ENCODE results near the gene PDSS2. TPM values are rescaled to one million over a fixed set of nuclear protein-coding genes. Genes with fewer than 3 reads are reported as not detected.
A peak's percentile ranks its signal among the peaks of the same experiment; 100 is the strongest.

PDSS2 gene
- total RNA-seq, 1 experiment from 2014 or later = 16.3 TPM

GRCh38 chr6:107491760-107492660 lies 32.6 kb upstream of the PDSS2 start:
- Histone ChIP-seq H3K9ac (ENCODE audit: low read length) (peak overlapping the region; percentile 87), H3K4me1 (ENCODE audit: low read length) (peaks cover 64% of the 10 kb centered on the region), H3K9me2 (replicated peaks; ENCODE audit: insufficient read depth, low read length) (no peaks in the 10 kb centered on the region), H3K36me3 (ENCODE audit: insufficient read depth, low read length) (peaks cover 15% of the 10 kb centered on the region; the same call in 1 of the 2 replicates), H2AFZ (ENCODE audit: low read length) (no peak overlapping the region), H3K9me3 (ENCODE audit: low read length) (no peaks in the 10 kb centered on the region), H3K79me2 (ENCODE audit: low read length) (peaks cover 68% of the 10 kb centered on the region), H3K4me3 (ENCODE audit: low read length) (peak overlapping the region; percentile 93), H3K4me2 (ENCODE audit: low read depth, low read length, poor library complexity, severe bottlenecking) (peak overlapping the region; percentile 91), H3K27ac (ENCODE audit: low read length) (peak overlapping the region; percentile 84), H4K20me1 (ENCODE audit: insufficient read depth, low read depth, low read length) (peaks cover 3% of the 10 kb centered on the region; the same call in 1 of the 2 replicates), H3K27me3 (ENCODE audit: low read length) (no peaks in the 10 kb centered on the region)
- DNase-seq = peak; percentile 45

GRCh38 chr6:107491138-107491609 lies 31.8 kb upstream of the PDSS2 start:
- H3K79me2 ChIP-seq (ENCODE audit: low read length) = peaks cover 59% of the 10 kb centered on the region
- peak overlapping the region; percentile 91 for H3K4me2 ChIP-seq (ENCODE audit: low read depth, low read length, poor library complexity, severe bottlenecking)
- H4K20me1 ChIP-seq (ENCODE audit: insufficient read depth, low read depth, low read length) = peaks cover 3% of the 10 kb centered on the region; the same call in 1 of the 2 replicates
- H2AFZ ChIP-seq (ENCODE audit: low read length) = no peak overlapping the region
- H3K9me2 ChIP-seq (replicated peaks; ENCODE audit: insufficient read depth, low read length) = no peaks in the 10 kb centered on the region
- H3K4me1 ChIP-seq (ENCODE audit: low read length) = peaks cover 55% of the 10 kb centered on the region
- peak overlapping the region; percentile 93 for H3K4me3 ChIP-seq (ENCODE audit: low read length)
- peak overlapping the region; percentile 84 for H3K27ac ChIP-seq (ENCODE audit: low read length)
- no peaks in the 10 kb centered on the region for H3K9me3 ChIP-seq (ENCODE audit: low read length)
- H3K27me3 ChIP-seq (ENCODE audit: low read length) = no peaks in the 10 kb centered on the region
- peak overlapping the region; percentile 87 for H3K9ac ChIP-seq (ENCODE audit: low read length)
- H3K36me3 ChIP-seq (ENCODE audit: insufficient read depth, low read length) = peaks cover 15% of the 10 kb centered on the region; the same call in 1 of the 2 replicates
- peak; percentile 60 for DNase-seq

- no peaks in the 10 kb centered on the region for H3K9me2 ChIP-seq (replicated peaks; ENCODE audit: insufficient read depth, low read length)
- peak overlapping the region; percentile 84 for H3K27ac ChIP-seq (ENCODE audit: low read length)
- peak overlapping the region; percentile 93 for H3K4me3 ChIP-seq (ENCODE audit: low read length)
- H3K36me3 ChIP-seq (ENCODE audit: insufficient read depth, low read length) = peaks cover 15% of the 10 kb centered on the region; the same call in 1 of the 2 replicates
- no peaks in the 10 kb centered on the region for H3K9me3 ChIP-seq (ENCODE audit: low read length)
- H3K79me2 ChIP-seq (ENCODE audit: low read length) = peaks cover 54% of the 10 kb centered on the region
- DNase-seq = no peak
- H3K9ac ChIP-seq (ENCODE audit: low read length) = peak overlapping the region; percentile 87
- peak overlapping the region; percentile 91 for H3K4me2 ChIP-seq (ENCODE audit: low read depth, low read length, poor library complexity, severe bottlenecking)
- H2AFZ ChIP-seq (ENCODE audit: low read length) = peak overlapping the region; percentile 72
- peaks cover 50% of the 10 kb centered on the region for H3K4me1 ChIP-seq (ENCODE audit: low read length)
- peaks cover 3% of the 10 kb centered on the region; the same call in 1 of the 2 replicates for H4K20me1 ChIP-seq (ENCODE audit: insufficient read depth, low read depth, low read length)
- no peaks in the 10 kb centered on the region for H3K27me3 ChIP-seq (ENCODE audit: low read length)
Measured at GRCh38 chr6:107490566-107491137, 31.3 kb upstream of the PDSS2 start.

GRCh38 chr6:107489636-107490565 lies 30.5 kb upstream of the PDSS2 start, which contains the start of gene SOBP:
Gene SOBP, plus strand, starts transcription at chr6:107490117. Its CDS starts 500 bp downstream, at chr6:107490617.
- H3K9me3 ChIP-seq (ENCODE audit: low read length) = no peaks in the 10 kb centered on the region
- no peaks in the 10 kb centered on the region for H3K27me3 ChIP-seq (ENCODE audit: low read length)
- no peaks in the 10 kb centered on the region for H3K9me2 ChIP-seq (replicated peaks; ENCODE audit: insufficient read depth, low read length)
- peak; percentile 94 for DNase-seq
- H3K4me3 ChIP-seq (ENCODE audit: low read length) = peak within 1 kb of the TSS; percentile 93
- H3K36me3 ChIP-seq (ENCODE audit: insufficient read depth, low read length) = peaks cover 15% of the 10 kb centered on the region; the same call in 1 of the 2 replicates
- H3K4me2 ChIP-seq (ENCODE audit: low read depth, low read length, poor library complexity, severe bottlenecking) = peak within 1 kb of the TSS; percentile 91
- peaks cover 47% of the 10 kb centered on the region for H3K79me2 ChIP-seq (ENCODE audit: low read length)
- H3K9ac ChIP-seq (ENCODE audit: low read length) = peak within 1 kb of the TSS; percentile 87
- H3K4me1 ChIP-seq (ENCODE audit: low read length) = peaks cover 43% of the 10 kb centered on the region
- peak within 1 kb of the TSS; percentile 84 for H3K27ac ChIP-seq (ENCODE audit: low read length)
- peaks cover 3% of the 10 kb centered on the region; the same call in 1 of the 2 replicates for H4K20me1 ChIP-seq (ENCODE audit: insufficient read depth, low read depth, low read length)
- peak within 1 kb of the TSS; percentile 83 for H2AFZ ChIP-seq (ENCODE audit: low read length)

- H3K36me3 ChIP-seq (ENCODE audit: insufficient read depth, low read length) = peaks cover 13% of the 10 kb centered on the region; the same call in 1 of the 2 replicates
- peaks cover 3% of the 10 kb centered on the region; the same call in 1 of the 2 replicates for H4K20me1 ChIP-seq (ENCODE audit: insufficient read depth, low read depth, low read length)
- peak overlapping the region; percentile 68 for H3K4me3 ChIP-seq (ENCODE audit: low read length)
- peak overlapping the region; percentile 83 for H2AFZ ChIP-seq (ENCODE audit: low read length)
- no peaks in the 10 kb centered on the region for H3K9me2 ChIP-seq (replicated peaks; ENCODE audit: insufficient read depth, low read length)
- peak overlapping the region; percentile 87 for H3K9ac ChIP-seq (ENCODE audit: low read length)
- peak; percentile 67 for DNase-seq
- peaks cover 38% of the 10 kb centered on the region for H3K79me2 ChIP-seq (ENCODE audit: low read length)
- H3K27ac ChIP-seq (ENCODE audit: low read length) = no peak overlapping the region
- H3K27me3 ChIP-seq (ENCODE audit: low read length) = no peaks in the 10 kb centered on the region
- no peaks in the 10 kb centered on the region for H3K9me3 ChIP-seq (ENCODE audit: low read length)
- peak overlapping the region; percentile 81 for H3K4me2 ChIP-seq (ENCODE audit: low read depth, low read length, poor library complexity, severe bottlenecking)
- peaks cover 34% of the 10 kb centered on the region for H3K4me1 ChIP-seq (ENCODE audit: low read length)
Measured at GRCh38 chr6:107488875-107489635, 29.7 kb upstream of the PDSS2 start.

GRCh38 chr6:107488174-107488874 lies 29.0 kb upstream of the PDSS2 start:
- no peaks in the 10 kb centered on the region for H3K9me3 ChIP-seq (ENCODE audit: low read length)
- H3K9ac ChIP-seq (ENCODE audit: low read length) = peak overlapping the region; percentile 87
- no peaks in the 10 kb centered on the region for H3K27me3 ChIP-seq (ENCODE audit: low read length)
- H3K27ac ChIP-seq (ENCODE audit: low read length) = no peak overlapping the region
- H3K4me2 ChIP-seq (ENCODE audit: low read depth, low read length, poor library complexity, severe bottlenecking) = peak overlapping the region; percentile 81
- H3K4me1 ChIP-seq (ENCODE audit: low read length) = peaks cover 27% of the 10 kb centered on the region
- H3K9me2 ChIP-seq (replicated peaks; ENCODE audit: insufficient read depth, low read length) = no peaks in the 10 kb centered on the region
- peaks cover 5% of the 10 kb centered on the region; the same call in 1 of the 2 replicates for H3K36me3 ChIP-seq (ENCODE audit: insufficient read depth, low read length)
- H3K4me3 ChIP-seq (ENCODE audit: low read length) = peak overlapping the region; percentile 68
- H3K79me2 ChIP-seq (ENCODE audit: low read length) = peaks cover 31% of the 10 kb centered on the region
- peaks cover 3% of the 10 kb centered on the region; the same call in 1 of the 2 replicates for H4K20me1 ChIP-seq (ENCODE audit: insufficient read depth, low read depth, low read length)
- no peak for DNase-seq
- H2AFZ ChIP-seq (ENCODE audit: low read length) = peak overlapping the region; percentile 83
